CD4-positive, alpha-beta T cell treated with Interleukin-15 for 4 hours (primary cell): ENCODE data around the gene FAM181A.

Experiments
- DNase-seq: peaks from one replicate; pipeline ENCODE4 v3.0.0-alpha.2; 2020; ENCODE audit warnings: low spot score

The FAM181A gene

DNA sequence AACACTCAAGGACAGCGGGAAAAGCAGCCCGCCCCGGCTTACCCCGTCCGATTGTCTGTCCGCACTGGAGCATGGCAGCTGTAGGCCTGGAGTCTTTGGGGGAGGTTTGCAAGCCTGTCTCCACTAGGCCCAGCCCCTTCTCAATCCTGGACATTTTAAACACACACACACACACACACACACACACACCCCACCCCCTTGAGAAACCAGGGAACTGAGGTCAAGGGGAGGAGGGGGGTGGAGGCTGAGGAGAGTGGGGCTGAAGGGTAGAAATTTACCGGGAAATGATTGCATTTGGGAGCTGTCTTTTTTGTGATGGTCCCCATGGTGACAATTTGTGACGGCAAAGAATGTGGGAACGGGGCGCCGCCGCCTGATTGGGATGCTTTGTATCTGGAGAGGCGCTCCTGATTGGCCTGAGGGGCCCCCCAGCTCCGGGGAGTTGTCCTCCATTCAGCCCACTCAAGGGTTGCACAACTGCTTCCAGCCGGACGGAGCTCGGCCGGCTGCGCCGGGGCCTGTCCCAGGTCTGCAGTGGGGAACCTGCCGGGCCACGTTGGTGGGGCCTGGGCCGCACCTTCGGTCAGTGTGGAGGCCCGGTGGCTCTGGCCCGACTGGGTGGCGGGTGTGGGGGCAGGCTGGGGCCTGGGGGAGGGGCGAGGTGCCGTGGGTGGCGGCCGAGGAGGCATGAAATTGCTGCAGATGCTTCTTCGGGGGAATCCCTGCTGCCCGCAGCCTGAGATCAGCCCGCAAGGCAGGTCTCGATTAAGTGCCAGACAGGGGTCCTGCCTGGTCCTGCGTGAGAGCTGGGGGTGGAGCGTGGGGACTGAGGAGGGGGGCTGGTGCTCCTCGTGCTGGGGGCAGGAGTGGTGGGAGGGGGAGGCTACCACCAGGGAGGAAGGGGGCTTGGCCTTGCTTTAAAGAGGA lies at the start of gene FAM181A:
Gene FAM181A (plus strand): TSS at position 472 of the 927 bp plus-strand sequence. CDS start 942 bp downstream, outside the sequence.
- no peak for DNase-seq

DNA sequence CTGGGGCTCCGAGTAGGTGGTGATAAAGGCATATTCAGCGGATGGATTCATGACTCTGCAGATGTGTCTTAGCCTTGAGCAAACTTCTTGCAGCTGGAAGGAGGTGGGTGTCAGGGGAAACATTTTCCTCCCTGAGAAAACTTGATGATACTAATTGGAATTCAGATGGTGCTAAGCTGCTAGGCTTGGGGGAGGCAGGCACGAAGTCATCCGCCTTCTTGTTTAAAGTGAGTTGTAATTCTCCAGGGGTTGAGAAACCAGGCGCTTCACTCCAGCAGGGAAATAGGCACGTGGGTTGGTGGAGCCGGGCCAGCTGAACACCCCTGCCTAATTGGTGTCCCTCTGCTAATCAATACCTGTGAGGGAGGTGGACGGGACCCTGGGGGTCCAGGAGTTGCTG lies 48.9 kb upstream of the FAM181A start:
- DNase-seq, result no peak

DNA sequence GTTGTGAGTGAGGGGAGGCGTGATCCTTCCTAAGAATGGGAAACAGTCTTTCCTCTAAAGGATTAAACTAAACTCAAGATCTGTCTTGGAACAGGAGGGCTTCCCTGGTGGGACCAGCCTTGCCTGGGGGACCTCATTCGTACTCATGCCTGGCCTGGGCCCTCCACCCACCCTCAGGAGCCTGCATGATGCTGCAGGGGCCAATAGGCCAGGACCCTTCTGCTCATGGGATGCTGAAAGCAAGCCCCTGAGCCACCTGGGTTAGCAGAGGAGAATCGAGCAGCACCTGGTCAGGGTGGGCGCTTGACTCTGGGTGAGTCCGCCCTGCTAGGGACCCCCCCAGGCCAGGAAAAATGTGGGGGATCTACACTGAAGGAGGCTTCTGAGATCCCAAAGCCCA lies 48.3 kb upstream of the FAM181A start:
- DNase-seq, result no peak

DNA sequence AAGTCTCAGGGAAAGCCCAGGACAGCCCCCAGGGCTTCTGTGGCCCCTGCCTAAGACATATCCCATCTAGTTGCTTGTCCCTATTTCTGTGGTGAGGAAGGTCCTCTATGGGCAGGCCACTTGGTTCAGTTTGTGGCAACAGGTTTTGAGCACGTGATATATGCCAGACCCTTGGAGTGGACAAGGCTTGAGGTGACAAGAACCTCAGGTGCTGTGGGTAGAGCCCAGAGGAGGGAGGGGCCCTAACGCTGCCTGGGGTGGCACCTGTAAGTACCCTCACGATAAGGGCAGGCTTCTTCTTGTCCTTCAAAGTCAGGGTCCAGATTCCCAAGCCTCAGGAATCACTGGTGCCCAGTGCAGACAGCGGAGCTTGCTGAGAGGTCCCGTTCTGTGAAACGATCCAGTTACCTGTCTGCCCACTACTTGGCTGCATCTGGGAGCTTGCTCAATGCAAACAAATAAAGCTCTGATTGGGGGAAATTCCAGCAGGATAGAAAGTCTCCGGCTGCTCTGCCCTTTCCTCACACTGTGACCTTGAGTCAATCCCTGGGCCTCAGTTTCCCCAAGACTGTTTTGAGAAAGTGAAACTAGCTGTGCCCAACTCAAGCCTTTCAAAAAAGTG lies 47.7 kb upstream of the FAM181A start:
- DNase-seq, result no peak

DNA sequence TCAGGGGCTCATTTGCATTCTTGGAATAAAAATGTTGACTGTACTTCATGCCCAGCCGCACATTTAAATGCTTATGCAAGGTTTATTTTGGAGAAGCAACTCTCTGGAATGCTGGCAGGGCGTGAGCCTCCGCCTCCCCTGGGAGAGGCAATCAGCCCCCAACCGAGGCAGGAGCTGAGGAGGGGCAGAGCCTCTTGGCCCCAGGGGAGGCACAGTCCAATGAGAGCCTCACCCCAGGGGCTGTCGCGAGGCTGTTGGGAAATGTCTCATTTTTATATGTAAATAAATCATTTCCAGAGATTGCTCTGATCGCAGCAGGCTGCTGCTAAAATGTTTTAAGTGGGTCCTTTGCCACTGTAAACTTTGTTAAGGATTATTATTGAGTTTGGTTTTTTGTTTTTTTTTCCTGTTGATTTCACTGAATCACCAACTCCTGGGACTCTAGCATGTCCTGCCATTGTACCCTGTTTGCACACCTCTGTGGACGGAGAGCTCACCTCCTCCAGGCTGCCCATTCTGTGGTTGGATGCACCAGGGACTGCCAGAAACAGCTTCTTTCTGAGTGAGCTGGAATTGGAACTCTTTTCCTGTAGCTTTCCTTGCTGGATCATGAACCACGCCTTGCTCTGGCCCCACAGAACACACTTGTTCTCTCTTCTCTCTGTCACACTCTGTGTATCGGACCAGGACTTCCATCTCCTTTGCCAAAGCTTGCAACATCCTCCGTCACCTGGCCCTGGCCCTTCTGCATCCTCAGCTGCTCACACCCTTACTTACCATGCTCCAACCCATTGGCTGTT lies 46.9 kb upstream of the FAM181A start:
- no peak for DNase-seq

DNA sequence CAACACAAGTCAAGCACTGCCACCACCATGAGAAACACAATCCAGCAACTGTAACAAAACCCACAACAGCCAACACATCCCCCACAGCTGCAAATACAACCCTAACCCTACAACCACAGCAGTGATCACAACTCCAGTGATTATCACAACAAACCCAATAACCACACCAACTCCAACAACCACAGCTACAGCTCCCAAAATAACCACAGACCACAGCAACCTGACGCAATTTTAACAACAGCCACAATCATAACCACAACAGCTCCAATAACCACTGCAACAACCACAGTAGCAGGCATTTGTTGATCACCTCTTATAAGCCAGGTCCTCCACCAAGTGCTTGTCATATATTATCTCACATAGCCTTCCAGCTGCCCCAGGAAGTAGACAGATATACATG lies 42.2 kb upstream of the FAM181A start:
- no peak for DNase-seq

DNA sequence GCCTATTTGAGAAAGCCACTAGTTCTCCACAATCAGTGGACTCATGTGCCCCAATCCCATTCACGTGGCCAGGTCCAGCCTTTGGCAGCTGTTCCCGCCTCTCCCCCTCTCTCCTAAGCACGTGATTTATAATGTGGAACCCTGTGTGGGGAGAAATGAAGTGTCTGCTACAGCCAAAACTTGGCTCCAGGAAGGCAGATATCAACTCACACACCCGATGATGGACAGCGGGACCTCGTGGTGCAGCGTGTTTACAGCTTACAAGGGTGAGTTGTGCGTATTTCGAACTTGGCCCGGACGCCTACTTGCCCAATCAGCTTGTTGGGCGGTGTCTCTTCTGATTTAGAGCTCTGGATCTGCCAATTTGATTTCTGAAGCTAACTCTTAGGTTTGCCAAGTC lies 38.1 kb upstream of the FAM181A start:
- no peak for DNase-seq

DNA sequence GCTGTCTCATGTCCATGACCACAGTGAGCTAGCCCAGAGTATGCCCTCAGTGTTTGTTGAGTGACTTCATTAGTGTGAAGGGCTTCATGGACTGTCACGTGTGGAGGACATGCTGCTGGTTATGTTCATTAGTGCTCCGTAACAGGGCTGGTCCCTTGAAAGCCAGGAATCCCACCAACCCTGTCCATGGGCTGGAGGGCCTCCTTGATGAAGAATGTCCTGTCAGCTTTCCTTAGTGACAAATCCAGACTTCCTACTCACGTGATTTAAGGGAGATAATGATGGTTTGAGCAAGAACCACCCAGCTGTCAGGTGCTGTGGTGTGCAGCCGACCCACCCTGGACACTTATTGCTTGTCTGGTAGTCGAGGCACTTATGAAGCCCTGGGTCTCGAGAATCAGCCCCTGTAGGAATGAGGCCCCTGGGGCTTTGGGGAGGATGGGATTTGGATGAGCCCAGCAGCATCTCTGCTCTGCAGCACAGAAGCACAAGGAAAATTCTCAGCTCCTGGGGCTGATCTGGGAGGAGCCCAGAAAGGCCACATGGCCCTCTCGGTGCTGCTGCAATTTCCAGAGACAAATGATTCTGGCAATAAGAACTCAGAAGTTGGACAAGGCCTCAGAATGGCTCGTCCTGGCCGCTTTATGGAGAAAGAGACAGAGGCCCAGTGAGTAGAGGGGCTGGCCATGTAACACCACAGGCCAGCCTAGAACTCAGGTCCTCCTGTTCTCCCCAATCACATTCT lies 37.2 kb upstream of the FAM181A start:
- no peak for DNase-seq

DNA sequence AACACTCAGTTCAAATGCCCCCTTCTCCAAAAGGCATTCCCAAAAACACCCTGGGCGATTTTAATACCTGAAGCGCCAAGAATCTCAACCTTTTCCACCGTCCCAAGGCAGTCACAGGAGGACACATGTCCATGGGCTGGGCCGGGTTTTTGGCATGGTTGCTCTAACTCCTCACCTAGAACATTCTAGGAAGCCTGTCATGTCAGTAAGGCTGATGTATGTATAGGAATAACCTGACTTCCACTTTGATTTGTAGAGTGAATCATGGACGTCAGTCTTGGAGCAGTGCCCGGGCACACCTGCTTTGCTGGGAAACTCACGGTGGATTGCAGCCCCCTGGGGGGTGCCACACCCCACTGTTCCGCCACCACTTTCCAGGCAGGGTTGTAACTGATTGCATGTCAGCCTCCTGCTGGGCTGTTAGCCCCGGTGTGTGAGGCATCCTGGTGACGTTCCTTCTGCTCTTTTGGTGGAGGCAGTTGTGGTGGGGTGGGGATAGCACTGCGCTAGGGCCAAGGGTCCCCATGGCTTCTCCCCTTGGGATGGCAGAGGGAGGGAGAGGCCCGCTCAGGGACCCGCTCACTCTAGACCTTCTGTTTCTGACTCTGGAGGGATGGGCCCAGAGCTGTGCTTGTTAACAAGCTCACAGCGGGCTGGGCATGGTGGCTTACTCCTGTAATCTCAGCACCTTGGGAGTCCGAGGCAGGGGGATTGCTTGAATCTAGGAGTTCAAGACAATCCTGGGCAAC lies 35.2 kb upstream of the FAM181A start:
- no peak for DNase-seq

DNA sequence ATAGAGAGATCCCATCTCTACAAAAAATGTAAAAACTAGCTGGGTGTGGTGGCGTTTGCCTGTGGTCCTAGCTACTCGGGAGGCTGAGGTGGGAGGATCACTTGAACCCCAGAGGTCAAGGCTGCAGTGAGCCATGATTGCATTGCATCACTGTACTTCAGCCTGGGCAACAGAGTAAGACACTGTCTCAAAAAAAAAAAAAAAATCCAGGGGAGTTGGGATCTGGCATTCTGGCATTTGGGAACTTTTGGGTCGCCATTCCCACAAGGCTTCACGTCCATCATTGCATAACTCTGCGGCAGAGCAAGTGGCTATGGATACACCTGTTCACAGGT lies 34.7 kb upstream of the FAM181A start:
- DNase-seq, result no peak

DNA sequence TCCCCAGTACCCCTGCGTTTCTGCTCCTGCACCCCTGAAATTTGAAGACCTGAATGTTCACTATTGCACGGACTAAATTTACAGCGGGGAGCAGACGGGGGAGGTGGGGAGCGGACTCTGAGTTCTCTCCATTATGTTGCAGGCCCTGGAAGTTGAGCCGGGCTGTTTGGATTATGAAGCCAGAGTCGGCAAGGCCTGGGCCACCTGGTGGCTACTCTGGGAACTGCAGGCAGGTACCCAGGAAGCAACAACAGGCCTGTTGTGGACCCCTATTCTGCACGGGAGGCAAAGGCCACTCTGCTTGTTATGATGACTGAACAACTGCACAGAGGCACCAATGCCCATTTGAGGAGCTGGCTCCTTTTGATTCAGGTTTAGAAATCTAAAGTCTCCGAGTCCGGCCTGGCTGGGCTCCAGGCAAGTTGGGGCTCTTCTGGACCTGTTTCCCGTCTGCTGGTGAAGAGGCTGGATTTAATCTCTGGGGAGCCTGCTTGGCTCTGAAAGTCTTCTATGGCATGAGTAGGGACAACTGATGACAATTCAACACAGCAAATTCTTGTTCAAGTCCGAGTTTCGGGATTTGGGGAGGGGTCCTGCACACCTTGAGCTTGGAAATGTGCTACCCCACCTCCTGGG lies 34.1 kb upstream of the FAM181A start:
- peak; percentile 62 for DNase-seq

DNA sequence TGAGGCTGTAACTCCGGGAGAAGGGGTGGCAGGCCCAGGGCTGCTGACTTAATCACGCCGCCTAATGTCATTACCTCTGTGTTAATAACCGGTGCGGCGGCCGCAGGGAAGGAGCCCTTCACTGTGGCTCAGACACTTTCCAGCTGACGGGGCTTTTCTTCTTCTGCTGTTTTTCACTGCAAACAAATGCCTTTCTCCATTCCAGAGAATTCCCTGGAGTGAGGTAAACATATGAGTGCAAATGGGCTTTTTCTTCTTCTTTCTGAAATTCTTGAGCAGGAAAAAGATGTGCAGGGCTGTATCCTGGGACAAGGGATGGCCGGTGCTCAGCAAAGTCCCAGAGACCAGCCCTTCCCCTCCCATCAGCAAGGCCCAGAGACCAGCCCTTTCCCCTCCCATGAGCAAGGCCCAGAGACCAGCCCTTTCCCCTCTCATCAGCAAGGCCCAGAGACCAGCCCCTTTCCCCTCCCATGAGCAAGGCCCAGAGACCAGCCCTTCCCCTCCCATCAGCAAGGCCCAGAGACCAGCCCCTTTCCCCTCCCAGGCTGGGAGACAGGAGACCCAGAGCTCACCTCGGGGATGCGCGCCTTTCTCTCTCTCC lies 33.4 kb upstream of the FAM181A start:
- no peak for DNase-seq

DNA sequence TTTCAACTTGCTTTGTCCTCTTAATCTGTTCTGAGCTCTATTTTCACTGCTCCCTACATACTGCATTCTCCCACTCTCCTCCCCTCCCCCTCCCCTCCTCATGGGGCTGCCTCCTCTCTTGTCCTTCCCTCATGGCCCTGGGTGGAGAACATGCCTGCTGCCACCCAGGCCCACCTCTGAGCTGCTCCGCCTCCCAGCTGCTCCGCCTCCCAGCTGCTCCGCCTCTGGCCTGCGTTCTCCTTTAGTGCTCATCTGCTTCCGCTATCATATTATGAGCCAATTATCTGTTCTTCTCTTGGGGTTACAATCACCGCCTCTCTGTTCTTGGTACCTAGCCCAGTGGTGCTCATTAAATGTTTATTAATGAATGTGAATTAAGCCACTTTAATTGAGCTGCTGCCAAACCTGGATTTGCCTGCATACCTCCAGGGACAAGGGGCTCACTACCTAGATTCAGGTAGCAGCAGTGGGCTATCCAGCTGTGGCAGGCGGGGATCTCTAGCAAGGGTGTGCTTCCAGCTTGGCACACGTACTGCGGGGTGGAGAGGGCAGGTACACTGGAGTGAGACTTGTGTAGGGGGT lies 32.0 kb upstream of the FAM181A start:
- no peak for DNase-seq

DNA sequence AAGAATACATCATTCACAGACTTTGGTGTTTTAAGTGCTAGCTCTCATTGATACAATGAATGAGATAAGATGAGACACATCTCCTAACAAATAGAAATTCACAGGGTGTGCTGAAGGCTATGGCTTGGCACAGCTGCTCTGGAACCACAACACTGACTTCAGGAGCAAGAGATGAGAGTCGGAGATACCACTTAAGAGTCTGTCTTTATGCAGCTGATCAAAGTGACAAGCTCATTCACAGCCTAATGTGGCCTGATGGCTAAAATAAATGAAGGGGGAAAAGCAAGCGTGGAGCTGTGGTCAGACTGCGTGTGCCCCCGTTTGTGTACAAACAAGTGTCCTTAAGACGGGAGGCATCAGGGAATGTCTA lies 29.7 kb upstream of the FAM181A start:
- DNase-seq, result no peak

DNA sequence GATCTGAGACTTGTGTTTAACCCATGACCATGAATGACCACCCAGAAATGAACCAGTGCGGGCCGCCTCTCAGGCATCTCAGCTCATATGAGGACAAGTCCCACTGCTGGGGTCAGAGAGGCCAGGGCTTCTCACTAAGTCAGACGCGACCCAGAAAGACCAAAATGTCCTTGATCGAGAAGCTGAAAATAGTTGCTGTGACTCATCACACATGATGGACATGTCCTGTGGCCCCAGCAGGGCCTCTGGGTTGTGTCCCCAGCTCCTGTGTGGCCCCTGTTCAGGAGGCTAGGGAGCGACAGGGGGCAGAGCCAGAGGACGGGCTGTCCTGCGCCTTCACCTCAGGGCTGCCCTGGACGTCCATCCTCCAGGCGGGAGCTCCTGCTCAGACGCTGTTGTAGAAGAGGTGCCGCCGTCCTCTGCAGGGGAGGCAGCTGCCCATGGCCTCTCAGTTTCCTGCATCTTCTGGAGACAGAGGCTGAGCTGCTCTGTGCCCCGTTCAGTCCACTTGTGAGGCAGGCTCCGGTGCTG lies 29.0 kb upstream of the FAM181A start:
- no peak for DNase-seq

DNA sequence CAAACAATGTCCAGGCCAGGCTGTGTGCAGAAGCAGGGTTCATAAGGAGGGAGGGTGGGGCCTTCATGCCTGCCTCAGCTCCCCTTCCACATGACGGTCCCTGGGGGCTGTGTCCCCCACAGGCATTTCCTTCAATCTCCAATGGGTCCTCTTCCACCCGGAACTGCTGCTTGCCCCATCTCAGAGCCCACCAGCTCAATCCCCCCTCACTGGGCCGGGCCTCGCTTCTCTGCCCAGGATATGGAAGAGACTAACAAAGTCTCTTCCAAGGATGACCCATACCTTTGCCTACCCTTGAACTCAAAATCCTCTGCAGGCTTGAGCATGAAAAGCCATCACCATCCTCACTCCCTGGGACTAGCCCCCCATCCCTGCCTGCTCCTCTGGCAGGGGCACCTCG lies 28.4 kb upstream of the FAM181A start:
- no peak for DNase-seq

DNA sequence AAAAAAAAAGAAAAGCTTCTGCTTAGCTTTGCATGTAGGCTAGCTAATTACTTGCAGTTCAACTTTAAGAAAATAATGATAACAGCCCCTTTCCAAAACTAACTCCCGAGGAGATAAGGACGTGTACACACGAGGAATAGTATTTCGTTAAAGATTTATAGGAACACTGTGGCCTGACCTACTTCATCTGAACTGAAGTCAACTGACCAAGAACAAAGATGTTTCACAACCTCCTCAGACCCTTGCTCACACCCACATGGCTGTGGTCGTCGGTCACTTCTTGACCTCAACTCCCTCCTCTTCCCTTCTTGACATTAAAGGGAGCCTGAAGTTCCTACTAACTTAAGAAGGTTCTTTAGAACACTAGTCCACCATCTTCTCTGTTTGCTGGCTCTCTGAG lies 25.3 kb upstream of the FAM181A start:
- no peak for DNase-seq

DNA sequence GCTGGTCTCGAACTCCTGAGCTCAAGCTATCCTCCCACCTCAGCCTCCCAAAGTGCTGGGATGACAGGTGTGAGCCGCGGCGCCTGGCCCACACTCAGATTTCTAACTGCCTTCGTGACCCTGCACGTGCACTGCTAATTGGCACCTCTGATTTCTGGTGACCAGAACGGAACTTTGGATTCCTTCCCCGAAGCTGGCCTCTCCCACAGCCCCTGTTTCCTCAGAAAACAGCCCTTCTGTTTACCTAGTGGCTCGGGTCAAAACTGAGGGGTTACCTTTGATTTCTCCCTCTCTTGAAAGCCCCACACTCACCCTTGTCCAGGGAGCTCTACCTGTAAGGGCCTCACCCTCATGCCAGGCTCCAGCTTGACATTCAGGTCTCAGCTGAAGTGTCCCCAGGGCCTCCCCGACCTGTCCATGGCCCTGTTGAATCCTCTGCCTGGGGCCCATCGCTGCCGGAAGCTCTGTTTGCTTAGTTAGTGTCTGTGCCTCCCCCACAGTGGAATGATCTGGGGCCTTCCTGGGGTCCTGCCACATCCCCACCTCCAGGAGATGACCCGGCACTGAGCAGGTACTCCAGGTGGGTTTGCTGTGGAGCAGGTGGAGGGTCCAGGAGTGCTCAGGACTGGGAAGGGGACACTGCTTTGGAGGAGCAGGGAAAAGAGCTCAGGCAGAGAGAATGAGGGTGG lies 24.4 kb upstream of the FAM181A start:
- DNase-seq, result no peak
